Measurements from ENCODE around the gene FAXC.
"Not testable (repeated sequence)": the region's sequence is repeated elsewhere in the genome, so short reads cannot be mapped to it uniquely, and the experiment has no call there.

Gene FAXC

GRCh38 chr6:99288668-99289067 lies 60.8 kb downstream of the FAXC start:
- Histone ChIP-seq H3K4me1 (ENCODE audit: control insufficient read depth, insufficient read depth, low read length, poor library complexity, severe bottlenecking) (no peaks in the 10 kb centered on the region), H3K27ac (ENCODE audit: low read depth, low read length, severe bottlenecking) (no peak overlapping the region), H3K36me3 (ENCODE audit: control insufficient read depth, insufficient read depth, low read length) (no peaks in the 10 kb centered on the region), H3K9me3 (ENCODE audit: control insufficient read depth, low read length) (no peaks in the 10 kb centered on the region), H3K4me3 (ENCODE audit: extremely low read depth, insufficient read depth, low read length, poor library complexity, severe bottlenecking) (no peak overlapping the region)
- WGBS, 2 experiments (ENCODE audit: insufficient coverage in 2 of 2), result 78 to 85% methylated on average over 2 of the region's 4 CpGs

GRCh38 chr6:99287523-99287922 lies 62.0 kb downstream of the FAXC start:
- no peaks in the 10 kb centered on the region for H3K36me3 ChIP-seq (ENCODE audit: control insufficient read depth, insufficient read depth, low read length)
- H3K9me3 ChIP-seq (ENCODE audit: control insufficient read depth, low read length), result no peaks in the 10 kb centered on the region
- no peak overlapping the region for H3K27ac ChIP-seq (ENCODE audit: low read depth, low read length, severe bottlenecking)
- no peaks in the 10 kb centered on the region for H3K4me1 ChIP-seq (ENCODE audit: control insufficient read depth, insufficient read depth, low read length, poor library complexity, severe bottlenecking)
- no peak overlapping the region for H3K4me3 ChIP-seq (ENCODE audit: extremely low read depth, insufficient read depth, low read length, poor library complexity, severe bottlenecking)
- WGBS, 2 experiments (ENCODE audit: insufficient coverage in 2 of 2), result 60 to 82% methylated on average over 1 to 2 of the region's 2 CpGs

GRCh38 chr6:99285881-99286280 lies 63.6 kb downstream of the FAXC start:
- 91 to 100% methylated on average over 3 of the region's 4 CpGs for WGBS, 2 experiments (ENCODE audit: insufficient coverage in 2 of 2)
- H3K4me3 ChIP-seq (ENCODE audit: extremely low read depth, insufficient read depth, low read length, poor library complexity, severe bottlenecking), result no peak overlapping the region
- no peaks in the 10 kb centered on the region for H3K9me3 ChIP-seq (ENCODE audit: control insufficient read depth, low read length)
- H3K36me3 ChIP-seq (ENCODE audit: control insufficient read depth, insufficient read depth, low read length), result no peaks in the 10 kb centered on the region
- H3K4me1 ChIP-seq (ENCODE audit: control insufficient read depth, insufficient read depth, low read length, poor library complexity, severe bottlenecking), result no peaks in the 10 kb centered on the region
- no peak overlapping the region for H3K27ac ChIP-seq (ENCODE audit: low read depth, low read length, severe bottlenecking)

- no peaks in the 10 kb centered on the region for H3K36me3 ChIP-seq (ENCODE audit: control insufficient read depth, insufficient read depth, low read length)
- H3K27ac ChIP-seq (ENCODE audit: low read depth, low read length, severe bottlenecking), result no peak overlapping the region
- no peaks in the 10 kb centered on the region for H3K9me3 ChIP-seq (ENCODE audit: control insufficient read depth, low read length)
- 60% methylated on average over 2 of the region's 4 CpGs; no CpG with 5 or more reads in 1 of the 2 experiments for WGBS, 2 experiments (ENCODE audit: insufficient coverage in 2 of 2)
- no peak overlapping the region for H3K4me3 ChIP-seq (ENCODE audit: extremely low read depth, insufficient read depth, low read length, poor library complexity, severe bottlenecking)
- no peaks in the 10 kb centered on the region for H3K4me1 ChIP-seq (ENCODE audit: control insufficient read depth, insufficient read depth, low read length, poor library complexity, severe bottlenecking)
These were observed 66.9 kb downstream of the FAXC start for GRCh38 chr6:99282479-99283062.

GRCh38 chr6:99276747-99277146 lies 72.7 kb downstream of the FAXC start:
- peak overlapping the region; percentile 57 for H3K27ac ChIP-seq (ENCODE audit: low read depth, low read length, severe bottlenecking)
- H3K4me1 ChIP-seq (ENCODE audit: control insufficient read depth, insufficient read depth, low read length, poor library complexity, severe bottlenecking), result peaks cover 14% of the 10 kb centered on the region
- no peaks in the 10 kb centered on the region for H3K9me3 ChIP-seq (ENCODE audit: control insufficient read depth, low read length)
- WGBS, 2 experiments (ENCODE audit: insufficient coverage in 2 of 2), result 18 to 50% methylated on average over 1 of the region's 2 CpGs
- H3K36me3 ChIP-seq (ENCODE audit: control insufficient read depth, insufficient read depth, low read length), result no peaks in the 10 kb centered on the region
- no peak overlapping the region for H3K4me3 ChIP-seq (ENCODE audit: extremely low read depth, insufficient read depth, low read length, poor library complexity, severe bottlenecking)

- no peaks in the 10 kb centered on the region for H3K36me3 ChIP-seq (ENCODE audit: control insufficient read depth, insufficient read depth, low read length)
- 78 to 94% methylated on average over 5 to 7 of the region's 7 CpGs for WGBS, 2 experiments (ENCODE audit: insufficient coverage in 2 of 2)
- H3K4me3 ChIP-seq (ENCODE audit: extremely low read depth, insufficient read depth, low read length, poor library complexity, severe bottlenecking), result no peak overlapping the region
- no peak overlapping the region for H3K27ac ChIP-seq (ENCODE audit: low read depth, low read length, severe bottlenecking)
- no peaks in the 10 kb centered on the region for H3K9me3 ChIP-seq (ENCODE audit: control insufficient read depth, low read length)
- no peaks in the 10 kb centered on the region for H3K4me1 ChIP-seq (ENCODE audit: control insufficient read depth, insufficient read depth, low read length, poor library complexity, severe bottlenecking)
These were observed 78.6 kb downstream of the FAXC start for GRCh38 chr6:99270826-99271225.

- 83 to 84% methylated on average over 2 of the region's 2 CpGs for WGBS, 2 experiments (ENCODE audit: insufficient coverage in 2 of 2)
These were observed 79.4 kb downstream of the FAXC start for GRCh38 chr6:99270030-99270429.

GRCh38 chr6:99269207-99269606 lies 80.3 kb downstream of the FAXC start:
- H3K27ac ChIP-seq (ENCODE audit: low read depth, low read length, severe bottlenecking), result no peak overlapping the region
- H3K36me3 ChIP-seq (ENCODE audit: control insufficient read depth, insufficient read depth, low read length), result no peaks in the 10 kb centered on the region
- no peak overlapping the region for H3K4me3 ChIP-seq (ENCODE audit: extremely low read depth, insufficient read depth, low read length, poor library complexity, severe bottlenecking)
- WGBS, 2 experiments (ENCODE audit: insufficient coverage in 2 of 2), result 49 to 67% methylated on average over 3 of the region's 3 CpGs
- no peaks in the 10 kb centered on the region for H3K9me3 ChIP-seq (ENCODE audit: control insufficient read depth, low read length)
- H3K4me1 ChIP-seq (ENCODE audit: control insufficient read depth, insufficient read depth, low read length, poor library complexity, severe bottlenecking), result no peaks in the 10 kb centered on the region

More at GRCh38 chr6:99270030-99270429, 79.4 kb downstream of the FAXC start:
- Histone ChIP-seq H3K9me3 (ENCODE audit: control insufficient read depth, low read length) (no peaks in the 10 kb centered on the region), H3K4me3 (ENCODE audit: extremely low read depth, insufficient read depth, low read length, poor library complexity, severe bottlenecking) (no peak overlapping the region), H3K36me3 (ENCODE audit: control insufficient read depth, insufficient read depth, low read length) (no peaks in the 10 kb centered on the region), H3K27ac (ENCODE audit: low read depth, low read length, severe bottlenecking) (no peak overlapping the region), H3K4me1 (ENCODE audit: control insufficient read depth, insufficient read depth, low read length, poor library complexity, severe bottlenecking) (no peaks in the 10 kb centered on the region)

- 70 to 80% methylated on average over 3 to 4 of the region's 5 CpGs for WGBS, 2 experiments (ENCODE audit: insufficient coverage in 2 of 2)
- not testable (repeated sequence) for H3K4me1 ChIP-seq (ENCODE audit: control insufficient read depth, insufficient read depth, low read length, poor library complexity, severe bottlenecking); H3K36me3 ChIP-seq (ENCODE audit: control insufficient read depth, insufficient read depth, low read length); H3K9me3 ChIP-seq (ENCODE audit: control insufficient read depth, low read length); H3K4me3 ChIP-seq (ENCODE audit: extremely low read depth, insufficient read depth, low read length, poor library complexity, severe bottlenecking); H3K27ac ChIP-seq (ENCODE audit: low read depth, low read length, severe bottlenecking)
These were observed 82.5 kb downstream of the FAXC start for GRCh38 chr6:99266996-99267395.

- not testable (repeated sequence) for H3K27ac ChIP-seq (ENCODE audit: low read depth, low read length, severe bottlenecking); H3K4me1 ChIP-seq (ENCODE audit: control insufficient read depth, insufficient read depth, low read length, poor library complexity, severe bottlenecking); H3K36me3 ChIP-seq (ENCODE audit: control insufficient read depth, insufficient read depth, low read length); H3K4me3 ChIP-seq (ENCODE audit: extremely low read depth, insufficient read depth, low read length, poor library complexity, severe bottlenecking); H3K9me3 ChIP-seq (ENCODE audit: control insufficient read depth, low read length)
- WGBS, 2 experiments (ENCODE audit: insufficient coverage in 2 of 2), result 92 to 100% methylated on average over 2 to 4 of the region's 5 CpGs
These were observed 84.0 kb downstream of the FAXC start for GRCh38 chr6:99265447-99265846.

- Histone ChIP-seq H3K4me3 (ENCODE audit: extremely low read depth, insufficient read depth, low read length, poor library complexity, severe bottlenecking) (no peak overlapping the region), H3K27ac (ENCODE audit: low read depth, low read length, severe bottlenecking) (no peak overlapping the region), H3K36me3 (ENCODE audit: control insufficient read depth, insufficient read depth, low read length) (no peaks in the 10 kb centered on the region), H3K9me3 (ENCODE audit: control insufficient read depth, low read length) (no peaks in the 10 kb centered on the region), H3K4me1 (ENCODE audit: control insufficient read depth, insufficient read depth, low read length, poor library complexity, severe bottlenecking) (no peaks in the 10 kb centered on the region)
- 87 to 93% methylated on average over 12 to 17 of the region's 20 CpGs for WGBS, 2 experiments (ENCODE audit: insufficient coverage in 2 of 2)
These were observed 94.6 kb downstream of the FAXC start for GRCh38 chr6:99254616-99255550.
